GM18858 (cell line): ENCODE data around the gene ZNF224.

Experiments used
- ATAC-seq: cut with Tn5 transposase; IDR thresholded peaks from one replicate; pipeline ENCODE4 v1.9.1; 2021; ENCODE audit not compliant: unreplicated experiment

ZNF224 gene

DNA sequence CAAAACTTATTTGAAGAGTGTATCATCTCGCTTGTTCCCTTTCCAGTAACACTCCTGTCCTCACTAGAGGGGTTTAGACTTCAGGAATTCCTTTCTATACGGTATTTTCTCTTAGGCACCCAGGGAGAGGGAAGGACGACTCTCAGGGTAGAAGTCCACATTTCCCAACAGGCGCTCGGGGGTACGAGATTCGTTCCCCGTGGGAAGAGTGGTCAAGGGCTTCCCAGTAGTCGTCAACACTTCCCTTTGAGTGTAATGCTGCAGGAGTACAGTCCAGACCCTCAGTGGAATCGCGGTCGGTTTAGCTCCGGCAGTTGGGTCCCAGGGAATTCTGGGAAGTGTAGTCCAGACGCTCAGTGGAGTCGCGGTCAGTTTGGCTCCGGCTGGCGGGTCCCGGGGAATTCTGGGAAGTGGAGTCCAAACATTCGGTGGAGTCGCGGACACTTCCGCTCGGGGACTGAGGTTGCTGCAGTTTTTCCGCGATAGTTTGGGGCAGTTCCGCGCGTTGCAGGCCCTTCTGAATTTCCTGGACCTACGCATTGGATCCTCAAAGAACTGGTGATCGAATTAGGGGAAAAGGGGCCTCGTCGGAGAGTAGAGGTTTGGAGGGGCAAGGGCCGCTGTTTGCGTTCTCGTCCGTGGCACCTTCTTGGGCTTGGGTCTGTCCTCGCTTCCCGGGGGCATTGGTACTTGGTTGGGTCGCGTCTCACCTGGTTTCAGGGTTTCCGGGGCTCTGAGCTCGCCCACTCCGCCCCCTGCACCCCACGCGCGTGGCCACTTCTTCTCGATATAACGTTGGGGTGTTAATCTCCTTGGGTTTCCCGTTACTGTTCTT lies at the start of gene ZNF224:
TSS of gene ZNF224 (plus strand) at position 431 of the 835 bp plus-strand sequence. CDS start 3,513 bp downstream, outside the sequence.
- no peak for ATAC-seq

DNA sequence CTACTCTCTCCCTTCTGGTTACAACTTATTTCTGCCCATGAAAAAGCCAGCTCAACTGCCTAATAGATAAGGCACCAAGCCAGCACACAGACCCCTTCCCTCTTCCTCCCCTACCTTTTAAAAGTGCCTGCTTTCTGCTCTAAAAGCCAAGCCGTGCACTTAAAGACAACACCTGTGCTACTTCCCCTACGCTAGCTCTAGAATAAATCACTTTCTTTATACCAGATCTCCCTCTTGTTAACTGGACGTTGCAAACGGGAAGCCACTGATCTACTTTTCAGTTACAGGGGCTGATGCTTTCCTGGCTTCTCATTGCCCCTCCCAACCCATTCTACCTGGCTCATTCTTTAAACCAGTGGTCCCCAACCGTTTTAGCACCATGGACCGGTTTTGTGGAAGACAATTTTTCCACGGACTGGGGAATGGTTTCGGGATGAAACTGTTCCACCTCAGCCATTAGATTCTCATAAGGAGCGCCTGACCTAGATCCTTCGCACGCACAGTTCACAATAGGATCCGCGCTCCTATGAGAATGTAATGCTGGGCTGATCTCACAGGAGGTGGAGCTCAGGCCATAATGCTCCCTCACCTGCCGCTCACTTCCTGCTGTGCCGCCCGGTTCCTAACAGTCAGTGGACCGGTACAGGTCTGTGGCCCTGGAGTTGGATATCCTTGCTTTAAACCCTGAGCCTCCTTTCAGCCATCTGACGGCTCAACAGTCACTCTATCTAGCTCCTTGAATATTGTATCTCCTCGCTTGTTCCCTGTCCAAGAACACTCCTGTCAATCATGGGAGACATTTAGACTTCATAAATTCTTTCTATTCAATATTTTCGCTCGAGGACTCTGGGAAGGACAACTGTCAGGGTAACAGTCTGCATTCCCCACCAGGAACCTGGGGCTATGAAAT lies 43.2 kb upstream of the ZNF224 start:
- no peak for ATAC-seq

DNA sequence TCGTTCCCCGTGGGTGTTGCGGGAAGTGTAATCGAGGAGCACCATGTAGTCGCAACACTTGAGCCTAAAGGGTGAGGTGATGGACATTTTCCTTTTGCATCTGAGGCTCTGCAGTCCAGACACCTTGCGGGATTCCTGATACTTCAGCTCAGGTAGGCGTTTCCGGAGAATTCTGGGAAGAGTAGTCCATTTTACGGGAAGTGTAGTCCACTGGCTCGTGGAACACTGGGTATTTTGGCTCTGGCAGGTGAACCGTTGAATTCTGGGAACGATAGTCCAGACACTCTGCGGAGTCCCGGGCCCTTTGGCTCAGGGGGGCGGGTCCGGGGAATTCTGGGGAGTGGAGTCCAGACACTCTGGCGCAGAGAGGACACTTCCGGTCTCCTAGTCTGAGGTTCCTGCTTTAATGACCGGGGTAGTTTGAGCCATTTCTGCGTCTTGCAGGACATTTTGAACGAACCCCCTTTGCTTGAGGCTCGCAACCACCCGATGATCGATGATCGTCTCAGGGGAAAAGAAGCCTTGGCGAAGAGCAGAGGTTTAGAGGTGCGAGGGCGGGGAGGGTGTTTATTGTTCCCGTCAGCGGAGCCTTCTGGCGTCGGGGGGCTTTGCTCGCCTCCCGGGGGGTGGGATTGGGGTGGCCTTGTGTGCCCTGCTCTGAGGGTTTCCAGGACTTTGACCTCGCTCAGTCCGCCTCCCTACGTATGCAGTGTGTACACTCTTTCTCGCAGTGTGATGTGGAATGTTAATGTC lies 42.3 kb upstream of the ZNF224 start, which contains the start of gene ZNF223:
TSS of gene ZNF223 (plus strand) at position 387 of the 753 bp plus-strand sequence. CDS start 3,141 bp downstream, outside the sequence.
- ATAC-seq: no peak

DNA sequence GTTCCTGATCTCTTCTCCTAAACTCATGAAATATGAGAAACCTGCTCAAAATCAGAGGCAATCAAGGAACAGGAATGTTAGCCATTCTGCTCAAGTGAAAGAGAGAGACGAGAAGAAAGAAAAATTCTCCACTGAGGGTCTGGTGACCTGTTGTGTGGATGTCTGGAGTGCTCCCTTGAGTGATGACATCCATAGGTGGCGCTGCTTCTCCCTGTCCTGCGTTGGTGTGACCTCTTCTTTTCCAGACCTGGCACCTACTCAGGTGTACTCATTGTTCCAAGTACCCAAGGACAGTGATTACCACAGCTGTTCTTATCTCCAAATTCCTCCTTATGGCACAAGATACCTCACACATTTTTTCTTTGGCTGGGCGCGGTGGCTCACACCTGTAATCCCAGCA lies 38.3 kb upstream of the ZNF224 start:
- ATAC-seq: no peak

DNA sequence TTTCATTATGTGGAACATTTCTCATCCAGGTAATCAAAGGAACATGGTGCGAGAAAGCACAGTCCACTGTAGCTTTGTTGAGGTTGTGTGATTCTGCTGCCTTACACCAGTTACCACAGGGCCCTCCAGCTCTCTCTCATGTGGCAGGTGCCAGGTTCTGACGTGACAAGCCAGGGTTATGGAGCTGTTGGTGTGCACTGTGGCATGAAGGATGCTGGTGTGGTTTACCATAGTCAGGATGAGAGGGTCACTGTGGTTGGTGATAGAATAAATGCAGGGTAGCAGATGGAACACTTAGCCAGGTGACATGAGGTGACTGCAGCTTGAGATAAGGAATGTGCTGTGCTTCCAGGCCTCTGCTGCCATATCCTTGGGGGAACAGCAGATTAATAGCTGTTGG lies 34.9 kb upstream of the ZNF224 start:
- ATAC-seq: no peak

DNA sequence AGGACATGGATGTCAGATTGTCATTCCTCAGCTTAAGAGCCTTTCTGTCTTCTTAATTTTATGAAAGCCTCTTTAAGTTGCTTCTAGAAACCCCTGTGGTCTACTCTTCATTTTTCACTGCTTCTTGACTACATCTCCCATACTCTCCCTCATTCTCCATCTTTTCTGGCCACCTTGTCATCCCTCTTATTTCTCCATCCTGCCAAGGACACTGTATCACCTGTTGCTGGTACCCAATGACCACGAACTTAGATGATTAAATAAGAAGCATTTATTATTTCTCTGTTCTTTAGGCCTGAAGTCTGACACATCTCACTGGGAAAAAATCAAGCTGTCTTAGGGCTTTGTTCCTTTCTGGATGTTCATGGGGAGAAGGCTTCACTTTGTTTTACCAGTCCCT lies 33.1 kb upstream of the ZNF224 start:
- ATAC-seq: no peak

DNA sequence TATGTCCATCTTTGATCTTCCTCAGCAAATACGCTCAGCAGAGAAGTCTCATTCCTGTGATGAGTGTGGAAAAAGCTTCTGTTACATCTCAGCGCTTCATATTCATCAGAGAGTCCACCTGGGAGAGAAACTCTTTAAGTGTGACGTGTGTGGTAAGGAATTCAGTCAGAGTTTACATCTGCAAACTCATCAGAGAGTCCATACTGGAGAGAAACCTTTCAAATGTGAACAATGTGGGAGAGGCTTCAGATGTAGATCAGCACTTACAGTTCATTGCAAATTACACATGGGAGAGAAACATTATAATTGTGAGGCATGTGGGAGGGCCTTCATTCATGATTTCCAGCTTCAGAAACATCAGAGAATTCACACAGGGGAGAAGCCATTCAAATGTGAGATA lies 27.9 kb upstream of the ZNF224 start:
- ATAC-seq: no peak

DNA sequence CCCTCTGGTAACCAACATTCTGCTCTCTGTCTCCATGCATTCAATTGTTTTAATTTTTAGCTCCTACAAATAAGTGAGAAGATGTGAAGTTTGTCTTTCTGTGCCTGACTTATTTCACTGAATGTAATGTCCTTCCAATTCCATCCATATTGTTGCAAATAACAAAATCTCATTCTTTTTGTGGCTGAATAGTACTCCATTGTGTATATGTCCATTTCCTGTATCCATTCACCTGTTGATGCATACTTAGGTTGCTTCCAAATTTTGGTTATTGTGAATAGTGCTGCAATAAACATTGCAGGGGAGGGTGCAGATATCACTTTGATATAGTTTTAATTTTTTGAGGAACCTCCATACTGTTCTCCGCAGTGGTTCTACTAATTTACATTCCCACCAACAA lies 24.7 kb upstream of the ZNF224 start:
- no peak for ATAC-seq

DNA sequence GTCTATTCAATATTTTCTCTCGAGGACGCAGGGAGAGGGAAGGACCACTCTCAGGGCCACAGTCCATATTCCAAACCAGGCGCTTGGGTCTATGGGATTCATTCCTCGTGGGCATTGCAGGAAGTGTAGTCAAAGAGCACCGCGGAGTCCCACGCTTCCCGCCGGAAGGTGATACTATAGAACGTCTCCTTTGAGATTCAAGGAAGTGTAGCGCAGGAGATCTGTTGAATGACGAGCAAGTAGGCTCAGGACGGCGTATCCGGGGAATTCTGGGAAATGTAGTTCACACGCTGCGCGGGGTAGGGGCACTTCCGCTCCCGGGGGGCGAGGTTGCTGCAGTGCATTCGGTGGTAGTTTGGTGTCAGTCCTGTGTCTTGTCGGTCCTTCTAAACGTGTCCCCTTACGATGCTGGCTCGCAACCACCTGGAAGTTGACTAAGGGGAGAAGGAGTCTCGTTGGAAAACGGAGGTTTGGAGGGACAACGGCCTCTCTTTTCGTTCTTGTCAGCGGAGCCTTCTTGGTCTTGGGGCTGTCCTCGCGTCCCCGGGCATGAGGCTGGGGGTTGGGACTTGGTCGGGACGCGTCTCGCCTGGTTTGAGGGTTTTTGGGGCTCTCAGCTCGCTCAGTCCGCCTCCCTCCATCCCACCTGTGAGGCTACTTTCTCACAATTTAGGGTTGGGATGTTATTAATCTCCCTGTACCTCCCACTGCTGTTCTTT lies 22.2 kb upstream of the ZNF224 start, which contains the start of gene ZNF284:
TSS of gene ZNF284 (plus strand) at position 336 of the 719 bp plus-strand sequence. CDS start 4,231 bp downstream, outside the sequence.
- peak; percentile 88 for ATAC-seq

DNA sequence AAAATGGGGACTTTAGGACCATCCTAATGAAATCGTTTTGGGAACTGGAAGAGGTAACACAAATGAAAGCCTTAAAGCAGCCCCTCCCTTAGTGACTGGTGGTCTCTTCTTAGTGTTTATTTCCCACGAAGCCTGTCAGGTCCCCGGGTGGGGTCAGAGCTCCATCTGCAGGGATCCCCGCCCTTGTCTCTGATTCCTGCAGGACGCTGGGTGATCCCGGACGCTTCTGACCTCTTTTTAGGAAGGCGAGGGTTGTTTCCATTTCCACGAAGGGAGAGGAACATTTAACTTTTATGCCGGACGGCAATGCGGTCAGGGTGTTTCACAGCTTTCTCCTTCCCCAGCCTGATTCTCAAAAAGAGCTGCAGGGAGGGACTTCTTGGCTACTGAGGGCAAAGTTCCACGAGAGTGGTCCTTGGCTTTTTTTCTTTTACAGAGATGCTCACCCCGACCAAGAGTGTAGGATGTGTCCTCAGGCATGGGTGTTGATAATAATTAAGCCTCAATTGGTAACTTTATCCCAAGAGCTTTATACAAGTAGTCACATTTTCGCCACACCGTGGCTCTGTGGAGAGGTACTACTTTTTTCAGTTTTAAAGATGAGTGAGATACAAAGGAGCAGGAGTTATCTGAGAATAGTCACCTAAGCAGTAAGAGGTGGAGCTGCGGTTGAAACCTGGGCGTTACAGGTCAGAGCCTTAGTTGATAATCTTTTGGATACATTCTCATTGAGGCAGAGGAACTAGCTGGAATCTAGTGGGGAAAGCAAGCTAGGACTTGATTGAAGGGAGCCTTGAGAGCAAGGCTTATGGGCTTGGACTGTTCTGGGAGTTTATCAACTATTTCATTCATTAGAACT lies 21.4 kb upstream of the ZNF224 start:
- ATAC-seq: no peak

DNA sequence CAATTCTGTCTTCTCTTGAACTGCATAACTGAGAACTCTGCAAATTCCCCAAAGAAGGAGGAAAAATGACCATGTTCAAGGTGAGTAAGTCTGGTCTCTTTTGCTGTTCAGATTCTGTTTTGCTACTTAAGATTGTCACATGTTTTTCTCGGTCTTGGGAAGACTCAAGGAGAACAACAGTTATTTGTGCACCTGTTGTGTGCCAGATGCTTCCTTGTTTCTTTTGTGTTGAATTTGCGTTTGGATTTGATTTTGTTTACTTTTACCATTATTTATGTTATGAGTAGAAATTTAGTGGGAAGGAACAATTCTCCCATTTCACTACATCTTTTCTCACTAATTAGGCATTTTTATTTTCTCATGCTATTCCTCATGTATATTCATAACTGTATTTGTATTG lies 17.8 kb upstream of the ZNF224 start:
- ATAC-seq: no peak

DNA sequence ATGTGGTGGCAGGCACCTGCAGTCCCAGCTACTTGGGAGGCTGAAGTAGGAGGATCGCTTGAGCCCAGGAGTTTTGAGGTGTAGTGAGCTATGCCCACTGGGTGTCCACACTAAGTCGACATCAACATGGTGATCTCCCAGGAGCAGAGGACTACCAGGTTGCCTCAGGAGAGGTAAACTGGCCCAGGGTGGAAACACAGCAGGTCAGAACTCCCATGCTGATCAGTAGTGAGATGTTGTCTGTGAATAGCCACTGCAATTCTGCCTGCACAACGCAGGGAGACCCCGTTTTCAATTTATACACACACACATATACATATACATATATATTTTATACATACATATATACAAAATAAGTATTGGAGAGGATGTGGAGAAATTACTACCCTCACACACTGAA lies 2.1 kb upstream of the ZNF224 start:
- no peak for ATAC-seq

DNA sequence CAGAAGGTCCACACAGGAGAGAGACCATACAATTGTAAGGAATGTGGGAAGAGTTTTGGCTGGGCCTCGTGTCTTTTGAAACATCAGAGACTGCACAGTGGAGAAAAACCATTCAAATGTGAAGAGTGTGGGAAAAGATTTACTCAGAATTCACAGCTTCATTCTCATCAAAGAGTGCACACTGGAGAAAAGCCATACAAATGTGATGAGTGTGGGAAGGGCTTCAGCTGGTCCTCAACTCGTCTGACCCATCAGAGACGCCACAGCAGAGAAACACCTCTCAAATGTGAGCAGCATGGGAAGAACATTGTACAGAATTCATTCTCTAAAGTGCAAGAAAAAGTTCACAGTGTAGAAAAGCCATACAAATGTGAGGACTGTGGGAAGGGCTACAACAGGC lies 13.6 kb downstream of the ZNF224 start:
- ATAC-seq: no peak

DNA sequence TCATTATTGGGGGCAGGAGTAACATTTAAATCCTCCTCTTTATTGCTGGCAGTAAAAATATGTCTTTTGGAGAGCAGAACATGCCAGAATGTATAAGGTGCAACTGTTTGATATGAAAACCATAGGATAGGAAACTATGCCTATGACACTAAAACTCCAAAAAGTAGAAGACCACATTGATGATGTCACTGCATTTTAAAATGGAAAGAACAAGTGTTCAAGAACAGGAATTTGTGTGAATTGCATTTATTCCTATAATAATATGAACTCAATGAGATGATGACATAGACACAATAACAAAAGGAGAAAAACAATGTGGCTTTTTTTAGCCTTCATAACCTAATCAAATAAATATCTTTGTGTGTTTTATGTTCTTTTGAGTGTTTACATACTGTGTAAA lies 15.3 kb downstream of the ZNF224 start:
- no peak for ATAC-seq

DNA sequence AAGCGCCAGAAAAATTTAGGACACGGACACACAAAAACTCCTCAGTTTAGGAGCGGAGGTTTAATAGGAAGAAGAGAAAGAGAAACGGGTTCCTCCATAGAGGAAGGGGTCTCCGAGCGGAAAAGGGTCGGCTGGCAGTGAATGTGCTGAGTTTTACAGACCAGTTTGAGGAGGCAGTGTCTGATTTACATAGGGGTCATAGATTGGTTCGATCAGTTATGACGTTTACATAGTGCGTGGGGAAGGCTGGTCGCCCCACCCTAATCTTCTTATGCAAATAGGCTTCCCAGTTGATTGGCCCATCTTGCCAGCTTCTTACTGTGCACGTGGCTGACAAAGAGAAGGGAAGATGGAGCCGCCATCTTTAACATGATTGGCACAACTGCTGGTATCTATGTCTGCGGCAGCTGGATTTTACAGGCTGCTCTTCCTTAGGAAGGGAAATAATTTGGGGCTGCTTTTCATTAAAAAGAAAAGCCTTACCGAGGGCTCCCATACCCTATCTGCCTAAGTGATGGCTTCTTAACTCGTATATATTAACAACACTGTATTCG lies 17.8 kb downstream of the ZNF224 start:
- no peak for ATAC-seq

DNA sequence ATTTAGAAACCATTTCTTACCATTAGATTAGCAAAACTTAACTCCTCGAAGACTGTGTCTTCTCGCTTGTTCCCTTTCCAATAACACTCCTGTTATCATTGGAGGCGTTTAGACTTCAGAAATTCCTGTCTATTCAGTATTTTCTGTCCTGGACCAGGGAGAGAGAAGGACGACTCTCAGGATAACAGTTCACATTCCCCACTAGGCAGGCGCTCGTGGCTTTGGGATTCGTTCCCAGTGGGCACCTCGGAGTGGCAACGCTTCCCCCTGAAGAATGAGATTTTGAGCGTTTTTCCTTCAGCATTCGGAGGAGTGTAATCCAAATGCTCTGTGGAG lies 18.6 kb downstream of the ZNF224 start:
- no peak for ATAC-seq

DNA sequence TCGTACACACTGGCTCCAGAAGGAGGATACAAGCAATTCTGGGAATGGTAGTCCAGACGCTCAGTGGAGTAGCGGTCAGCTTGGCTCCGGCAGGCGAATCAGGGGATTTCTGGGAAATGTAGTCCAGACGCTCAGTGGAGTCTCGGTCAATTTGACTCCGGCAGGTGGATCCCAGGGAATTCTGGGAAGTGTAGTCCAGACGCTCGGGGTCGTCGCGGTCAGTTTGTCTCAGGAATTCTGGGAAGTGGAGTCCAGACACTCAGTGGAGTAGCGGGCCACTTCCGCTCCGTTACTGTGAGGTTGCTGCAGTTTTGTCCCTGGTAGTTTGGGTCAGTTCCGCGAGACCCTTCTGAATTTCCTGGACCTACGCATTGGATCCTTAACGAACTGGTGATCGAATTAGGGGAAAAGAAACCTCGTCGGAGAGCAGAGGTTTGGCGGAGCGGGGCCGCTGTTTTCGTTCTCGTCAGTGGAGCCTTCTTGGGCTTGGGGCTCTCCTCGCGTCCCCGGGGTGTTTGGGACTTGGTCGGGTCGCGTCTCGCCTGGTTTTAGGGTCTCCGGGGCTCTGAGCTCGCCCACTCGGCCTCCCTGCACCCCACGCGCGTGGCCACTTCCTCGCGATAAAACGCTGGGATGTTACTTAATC lies 19.1 kb downstream of the ZNF224 start, which contains the start of gene ZNF225:
TSS of gene ZNF225 (plus strand) at position 262 of the 646 bp plus-strand sequence. CDS start 2,429 bp downstream, outside the sequence.
- ATAC-seq: peak; percentile 75

DNA sequence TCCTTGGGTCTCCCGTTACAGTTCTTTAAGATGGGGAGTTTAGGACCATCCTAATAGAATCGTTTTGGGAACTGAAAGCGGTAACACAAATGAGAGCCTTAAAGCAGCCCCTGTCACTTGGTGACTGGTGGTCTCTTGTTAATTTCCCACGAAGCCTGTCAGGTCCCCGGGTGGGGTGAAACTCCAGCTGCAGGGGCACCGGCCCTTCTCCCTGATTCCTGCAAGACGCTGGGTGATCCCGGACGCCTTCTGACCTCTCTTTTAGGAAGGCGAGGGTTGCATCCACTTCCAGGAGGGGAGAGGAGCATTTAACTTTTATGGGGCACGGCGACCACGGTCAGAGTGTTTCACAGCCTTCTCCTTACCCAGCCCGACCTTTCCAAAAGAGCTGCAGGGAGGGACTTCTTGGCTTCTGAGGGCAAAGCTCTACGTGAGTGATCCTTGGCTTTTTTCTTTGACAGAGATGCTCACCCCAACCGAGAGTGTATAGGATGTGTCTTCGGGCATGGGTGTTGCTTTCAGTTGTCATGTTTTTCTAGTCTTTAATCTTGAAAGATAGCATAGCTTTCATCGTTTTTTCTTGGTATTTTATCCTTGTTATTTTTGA lies 19.7 kb downstream of the ZNF224 start:
- ATAC-seq: peak; percentile 5
